ENCODE results near the gene ERO1B. TPM values are rescaled to one million over a fixed set of nuclear protein-coding genes. Genes with fewer than 3 reads are reported as not detected.

The ERO1B gene
- total RNA-seq, 2 experiments from 2014 or later, result 2.6 to 4.8 TPM

- Mint-ChIP-seq H3K9me3 (ENCODE audit: low read depth) (no peaks in the 10 kb centered on the region), H3K4me1 (peaks cover 21% of the 10 kb centered on the region), H3K27me3 (peaks cover 15% of the 10 kb centered on the region), H3K36me3 (peaks cover under 1% of the 10 kb centered on the region), H3K4me3 (no peak overlapping the region), H3K27ac (no peak overlapping the region)
- ATAC-seq, result no peak
- DNase-seq, result no peak
- CTCF ChIA-PET, result interaction anchor here (1.3 kb wide), 1 partner anchor 28 kb away, joined by 3 read pairs; no protein-coding TSS in a partner anchor
These were observed 6.2 kb upstream of the ERO1B start for GRCh38 chr1:236287757-236288619.

- CTCF ChIA-PET, result interaction anchor here (1.3 kb wide), 1 partner anchor 27 kb away, joined by 3 read pairs; no protein-coding TSS in a partner anchor
- no peak for DNase-seq
- ATAC-seq, result no peak
- Mint-ChIP-seq H3K27me3 (peaks cover 16% of the 10 kb centered on the region), H3K36me3 (peaks cover 1% of the 10 kb centered on the region), H3K27ac (no peak overlapping the region), H3K9me3 (ENCODE audit: low read depth) (no peaks in the 10 kb centered on the region), H3K4me1 (peaks cover 28% of the 10 kb centered on the region), H3K4me3 (no peak overlapping the region)
These were observed 5.6 kb upstream of the ERO1B start for GRCh38 chr1:236287356-236287755.

- CTCF ChIA-PET, result interaction anchor here (0.9 to 1.7 kb wide), 5 partner anchors 141 to 320 kb away, joined by 3 to 4 read pairs (median 3); partner anchors contain the start of gene HEATR1
- H3K9me3 Mint-ChIP-seq (ENCODE audit: low read depth), result no peaks in the 10 kb centered on the region
- H3K36me3 Mint-ChIP-seq, result peaks cover 1% of the 10 kb centered on the region
- ATAC-seq (no peak), DNase-seq (no peak)
- peaks cover 12% of the 10 kb centered on the region for H3K27me3 Mint-ChIP-seq
- H3K27ac Mint-ChIP-seq, result peak overlapping the region; percentile 4
- H3K4me3 Mint-ChIP-seq, result no peak overlapping the region
- peaks cover 40% of the 10 kb centered on the region for H3K4me1 Mint-ChIP-seq
These were observed 2.5 kb upstream of the ERO1B start for GRCh38 chr1:236284291-236284721.

- no peak for ATAC-seq
- H3K27ac Mint-ChIP-seq, result peak overlapping the region; percentile 69
- H3K4me3 Mint-ChIP-seq, result peak overlapping the region; percentile 89
- H3K36me3 Mint-ChIP-seq, result peaks cover 1% of the 10 kb centered on the region
- H3K27me3 Mint-ChIP-seq, result peaks cover 9% of the 10 kb centered on the region
- CTCF ChIA-PET, result no interaction called here
- DNase-seq, result no peak
- H3K9me3 Mint-ChIP-seq (ENCODE audit: low read depth), result no peaks in the 10 kb centered on the region
- H3K4me1 Mint-ChIP-seq, result peaks cover 40% of the 10 kb centered on the region
These were observed 961 bp upstream of the ERO1B start for GRCh38 chr1:236282719-236283118.

- ATAC-seq, result no peak
- H3K9me3 Mint-ChIP-seq (ENCODE audit: low read depth), result no peaks in the 10 kb centered on the region
- H3K4me3 Mint-ChIP-seq, result peak overlapping the region; percentile 89
- H3K27me3 Mint-ChIP-seq, result peaks cover 9% of the 10 kb centered on the region
- peaks cover 40% of the 10 kb centered on the region for H3K4me1 Mint-ChIP-seq
- DNase-seq, result no peak
- H3K27ac Mint-ChIP-seq, result peak overlapping the region; percentile 69
- CTCF ChIA-PET, result interaction anchor here (1.3 kb wide), 1 partner anchor 174 kb away, joined by 5 read pairs; no protein-coding TSS in a partner anchor
- H3K36me3 Mint-ChIP-seq, result peaks cover 1% of the 10 kb centered on the region
These were observed 613 bp upstream of the ERO1B start for GRCh38 chr1:236282425-236282716.

- peak; percentile 31 for ATAC-seq
- Mint-ChIP-seq H3K27me3 (peaks cover 9% of the 10 kb centered on the region), H3K36me3 (peaks cover 4% of the 10 kb centered on the region), H3K4me3 (peak overlapping the region; percentile 89), H3K4me1 (peaks cover 40% of the 10 kb centered on the region), H3K9me3 (ENCODE audit: low read depth) (no peaks in the 10 kb centered on the region), H3K27ac (peak overlapping the region; percentile 71)
- CTCF ChIA-PET, result interaction anchor here (0.6 to 1.3 kb wide), 3 partner anchors 19 to 211 kb away, joined by 3 to 5 read pairs (median 4); no protein-coding TSS in a partner anchor
- DNase-seq, result peak; percentile 57
These were observed 532 bp downstream of the ERO1B start for GRCh38 chr1:236281198-236281653.

DNA sequence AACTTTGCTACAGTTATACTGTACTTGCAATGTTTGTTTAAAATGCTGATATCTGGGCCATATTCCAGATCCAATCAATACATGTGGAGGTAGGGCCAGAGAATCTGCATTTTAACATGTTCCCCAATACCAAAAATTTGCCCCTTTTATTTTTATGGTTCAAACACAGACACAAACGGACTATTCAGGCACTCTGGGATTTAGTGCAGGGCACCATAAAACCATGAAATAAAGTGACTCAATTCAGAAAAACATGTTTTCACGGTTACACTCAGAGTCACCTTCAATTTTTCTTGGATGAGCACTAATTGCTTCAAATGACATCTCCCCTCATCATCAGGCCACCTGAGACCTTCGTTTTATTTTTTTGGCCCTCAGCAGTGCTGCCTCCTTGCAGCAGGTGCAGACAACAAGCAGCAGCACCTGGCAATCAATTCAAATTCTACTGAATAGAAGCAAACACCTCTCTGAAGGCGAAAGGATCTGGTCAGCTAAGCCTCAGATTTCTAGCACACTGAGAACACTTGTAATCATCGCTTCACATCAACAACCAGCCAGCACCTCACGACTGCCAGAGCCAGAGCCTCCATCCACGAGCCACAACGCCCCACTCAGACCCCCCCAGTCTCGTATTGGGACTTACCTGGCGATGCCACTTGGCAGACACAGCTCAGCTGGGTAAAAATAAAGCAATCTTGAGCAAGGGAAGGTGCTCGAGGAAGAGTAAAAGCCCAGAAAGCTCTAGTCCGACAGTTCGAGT is 1.1 kb downstream of the ERO1B start:
- CTCF ChIA-PET, result interaction anchor here (0.6 to 1.3 kb wide), 2 partner anchors 18 to 172 kb away, joined by 3 to 5 read pairs; no protein-coding TSS in a partner anchor
- Mint-ChIP-seq H3K27me3 (peaks cover 5% of the 10 kb centered on the region), H3K36me3 (peaks cover 6% of the 10 kb centered on the region), H3K4me1 (peaks cover 44% of the 10 kb centered on the region), H3K9me3 (ENCODE audit: low read depth) (no peaks in the 10 kb centered on the region), H3K27ac (peak overlapping the region; percentile 71), H3K4me3 (peak overlapping the region; percentile 89)
- peak; percentile 47 for DNase-seq
- no peak for ATAC-seq

DNA sequence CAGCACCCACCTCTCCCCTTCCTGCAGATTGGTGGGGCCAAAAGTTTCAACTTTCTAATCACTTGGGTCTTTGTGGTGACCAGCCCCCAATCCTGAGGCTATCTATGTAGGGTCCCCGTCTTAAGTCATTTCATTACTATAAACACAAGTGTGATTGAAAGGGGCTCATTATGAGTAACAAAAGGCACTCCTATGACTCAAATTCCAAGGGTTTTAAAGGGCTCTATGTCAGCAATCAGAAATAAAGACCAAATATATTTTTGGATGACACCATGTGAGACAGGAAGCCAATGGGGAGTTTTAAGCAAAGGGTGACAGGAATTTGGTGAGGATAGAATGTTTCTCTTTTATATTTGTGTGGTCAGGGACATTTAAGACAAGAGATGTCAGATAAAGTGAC is 6.2 kb downstream of the ERO1B start:
- DNase-seq, result no peak
- H3K4me1 Mint-ChIP-seq, result peaks cover 9% of the 10 kb centered on the region
- H3K4me3 Mint-ChIP-seq, result no peak overlapping the region
- no peaks in the 10 kb centered on the region for H3K27me3 Mint-ChIP-seq
- no peak for ATAC-seq
- no peaks in the 10 kb centered on the region for H3K9me3 Mint-ChIP-seq (ENCODE audit: low read depth)
- no peak overlapping the region for H3K27ac Mint-ChIP-seq
- H3K36me3 Mint-ChIP-seq, result peaks cover 4% of the 10 kb centered on the region
- CTCF ChIA-PET, result no interaction called here

DNA sequence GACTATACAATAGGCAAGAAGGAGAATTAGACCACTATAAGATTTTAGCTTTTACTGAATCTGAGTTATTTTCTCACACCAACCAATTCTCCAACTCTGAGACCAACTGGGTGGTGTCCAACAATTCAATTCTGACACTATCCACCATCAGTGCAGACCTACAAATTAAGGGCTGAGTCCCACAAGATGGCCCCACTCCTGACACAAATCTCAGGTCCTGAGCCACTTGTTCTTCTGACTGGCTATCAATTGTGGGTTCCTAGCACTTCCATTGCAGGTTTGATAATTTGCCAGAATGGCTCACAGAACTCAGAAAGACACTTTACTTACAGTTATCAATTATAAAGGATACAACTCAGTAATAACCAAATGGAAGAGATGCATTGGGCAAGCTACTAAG is 6.7 kb downstream of the ERO1B start:
- Mint-ChIP-seq H3K9me3 (ENCODE audit: low read depth) (no peaks in the 10 kb centered on the region), H3K27ac (no peak overlapping the region), H3K4me3 (no peak overlapping the region), H3K4me1 (peaks cover 4% of the 10 kb centered on the region), H3K27me3 (no peaks in the 10 kb centered on the region), H3K36me3 (peaks cover 4% of the 10 kb centered on the region)
- DNase-seq (no peak), ATAC-seq (no peak)
- CTCF ChIA-PET, result no interaction called here

DNA sequence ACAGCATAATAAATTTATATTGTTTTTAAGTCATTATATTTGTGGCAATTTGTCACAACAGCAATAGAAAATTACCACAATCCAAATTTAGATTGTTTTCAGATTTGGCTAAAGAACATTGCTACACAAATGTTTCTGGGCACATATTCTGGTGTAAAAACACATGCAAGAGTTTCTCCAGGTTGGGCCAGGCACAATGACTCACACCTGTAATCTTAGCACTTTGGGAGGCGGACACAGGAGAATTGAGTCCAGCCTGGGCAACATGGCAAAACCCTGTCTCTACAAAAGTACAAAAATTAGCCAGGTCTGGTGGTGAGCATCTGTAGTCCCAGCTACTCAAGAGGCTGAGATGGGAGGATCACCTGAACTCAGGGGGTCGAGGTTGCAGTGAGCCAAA is 8.4 kb downstream of the ERO1B start:
- ATAC-seq, result no peak
- CTCF ChIA-PET, result no interaction called here
- H3K4me3 Mint-ChIP-seq, result no peak overlapping the region
- H3K27ac Mint-ChIP-seq, result no peak overlapping the region
- H3K9me3 Mint-ChIP-seq (ENCODE audit: low read depth), result no peaks in the 10 kb centered on the region
- no peaks in the 10 kb centered on the region for H3K27me3 Mint-ChIP-seq
- H3K4me1 Mint-ChIP-seq, result peaks cover 4% of the 10 kb centered on the region
- DNase-seq, result no peak
- H3K36me3 Mint-ChIP-seq, result peaks cover 4% of the 10 kb centered on the region

- no peak overlapping the region for H3K4me3 Mint-ChIP-seq
- H3K27me3 Mint-ChIP-seq, result no peaks in the 10 kb centered on the region
- ATAC-seq, result no peak
- no peaks in the 10 kb centered on the region for H3K9me3 Mint-ChIP-seq (ENCODE audit: low read depth)
- DNase-seq, result no peak
- H3K4me1 Mint-ChIP-seq, result no peaks in the 10 kb centered on the region
- CTCF ChIA-PET, result no interaction called here
- no peak overlapping the region for H3K27ac Mint-ChIP-seq
- peaks cover 8% of the 10 kb centered on the region for H3K36me3 Mint-ChIP-seq
These were observed 12.3 kb downstream of the ERO1B start for GRCh38 chr1:236269439-236269838.

- peaks cover 31% of the 10 kb centered on the region for H3K36me3 Mint-ChIP-seq
- CTCF ChIA-PET, result interaction anchor here (1.4 kb wide), 1 partner anchor 19 kb away, joined by 3 read pairs; no protein-coding TSS in a partner anchor
- DNase-seq (no peak), ATAC-seq (no peak)
- H3K9me3 Mint-ChIP-seq (ENCODE audit: low read depth), result peaks cover 23% of the 10 kb centered on the region
- no peak overlapping the region for H3K4me3 Mint-ChIP-seq
- H3K27ac Mint-ChIP-seq, result no peak overlapping the region
- H3K27me3 Mint-ChIP-seq, result no peaks in the 10 kb centered on the region
- H3K4me1 Mint-ChIP-seq, result no peaks in the 10 kb centered on the region
These were observed 19.9 kb downstream of the ERO1B start for GRCh38 chr1:236261898-236262297.

- peaks cover 23% of the 10 kb centered on the region for H3K9me3 Mint-ChIP-seq (ENCODE audit: low read depth)
- H3K4me1 Mint-ChIP-seq, result no peaks in the 10 kb centered on the region
- CTCF ChIA-PET, result no interaction called here
- H3K27ac Mint-ChIP-seq, result no peak overlapping the region
- ATAC-seq (no peak), DNase-seq (no peak)
- H3K27me3 Mint-ChIP-seq, result no peaks in the 10 kb centered on the region
- H3K4me3 Mint-ChIP-seq, result no peak overlapping the region
- peaks cover 29% of the 10 kb centered on the region for H3K36me3 Mint-ChIP-seq
These were observed 20.7 kb downstream of the ERO1B start for GRCh38 chr1:236261033-236261432.

All from activated CD8-positive, alpha-beta memory T cell treated with anti-CD3 and anti-CD28 coated beads, Interleukin-2, amount 10 ng/mL, durations not matched to agents 7 days and 5 days (primary cell).